ENCODE results near the gene FXYD6. TPM values are rescaled to one million over a fixed set of nuclear protein-coding genes. Genes with fewer than 3 reads are reported as not detected.

The FXYD6 gene
- polyA plus RNA-seq, 1 of the 3 experiments (the other 2 are of a cell fraction): 1.4 TPM

GRCh38 chr11:117903505-117904382, 27.3 kb upstream of the FXYD6 start:
- CTCF ChIA-PET: interaction anchor here (0.8 to 2.9 kb wide), 12 partner anchors 10 to 87 kb away, joined by 3 to 23 read pairs (median 4); partner anchors contain the start of gene FXYD6
- peaks cover 16% of the 10 kb centered on the region; the same call in 1 of the 2 replicates for H3K27me3 ChIP-seq (ENCODE audit: insufficient read depth)

GRCh38 chr11:117902001-117902845, 25.8 kb upstream of the FXYD6 start:
- H3F3A ChIP-seq (replicated peaks; ENCODE audit: insufficient read depth): no peaks in the 10 kb centered on the region
- CTCF ChIA-PET: interaction anchor here (0.9 to 2.9 kb wide), 5 partner anchors 27 to 59 kb away, joined by 3 to 23 read pairs (median 4); no protein-coding TSS in a partner anchor

More at GRCh38 chr11:117903505-117904382, 27.3 kb upstream of the FXYD6 start:
- TF ChIP-seq USF1 (IDR thresholded peaks at IDR 0.05; ENCODE audit: borderline replicate concordance, low read depth) (no peak), YY1 (IDR thresholded peaks at IDR 0.05; ENCODE audit: low read depth) (no peak), FOXJ3 (CRISPR knock-in tag; IDR thresholded peaks at IDR 0.05) (no peak), EZH2phosphoT487 (IDR thresholded peaks at IDR 0.05; ENCODE audit: borderline replicate concordance, low read depth) (no peak), FOXM1 (IDR thresholded peaks at IDR 0.05; ENCODE audit: low read depth) (no peak), GABPA (IDR thresholded peaks at IDR 0.05; ENCODE audit: low read depth) (no peak), MEF2A (IDR thresholded peaks at IDR 0.05; ENCODE audit: borderline replicate concordance, low read depth) (no peak), SIN3A (IDR thresholded peaks at IDR 0.05; ENCODE audit: borderline replicate concordance, low read depth, low read length) (no peak), RXRA (IDR thresholded peaks at IDR 0.05; ENCODE audit: borderline replicate concordance, low read depth) (no peak), CHD2 (IDR thresholded peaks at IDR 0.05; ENCODE audit: low read length, partially characterized antibody) (no peak), USF2 (IDR thresholded peaks at IDR 0.05; ENCODE audit: borderline replicate concordance, low read depth, low read length) (no peak)
- H3K9me2 ChIP-seq: no peaks in the 10 kb centered on the region
- H3K36me3 ChIP-seq (replicated peaks in 1 of 2; ENCODE audit: control insufficient read depth in 1 of 2, insufficient read depth in 2 of 2, low read length in 1 of 2): no peaks in the 10 kb centered on the region
- no peak overlapping the region for H3K4me3 ChIP-seq (ENCODE audit: low read depth in 2 of 2, low read length in 1 of 2)
- no peaks in the 10 kb centered on the region for H3F3A ChIP-seq (replicated peaks; ENCODE audit: insufficient read depth)
- H2AFZ ChIP-seq (ENCODE audit: low read depth): no peak overlapping the region
- POLR2A ChIA-PET: no interaction called here
- H3K27ac ChIP-seq (ENCODE audit: low read depth in 2 of 2, low read length in 1 of 2): no peak overlapping the region
- H3K4me2 ChIP-seq: no peak overlapping the region
- no peaks in the 10 kb centered on the region for H3K79me2 ChIP-seq (ENCODE audit: insufficient read depth)
- no peak for DNase-seq
- no peaks in the 10 kb centered on the region for H4K20me1 ChIP-seq (ENCODE audit: insufficient read depth)
- H3K9ac ChIP-seq: no peak overlapping the region
- no peaks in the 10 kb centered on the region for H3K9me3 ChIP-seq
- H3K4me1 ChIP-seq (ENCODE audit: control insufficient read depth in 1 of 2, insufficient read depth in 2 of 2, low read depth in 1 of 2, low read length in 1 of 2): peaks cover 5 to 13% of the 10 kb centered on the region in 2 experiments; a peak in 2 of 4 replicates
- 32% methylated on average over 11 of the region's 14 CpGs for WGBS (ENCODE audit: low lambda C conversion rate)

More at GRCh38 chr11:117902001-117902845, 25.8 kb upstream of the FXYD6 start:
- POLR2A ChIA-PET: no interaction called here
- peaks cover 16% of the 10 kb centered on the region; the same call in 1 of the 2 replicates for H3K27me3 ChIP-seq (ENCODE audit: insufficient read depth)
- H4K20me1 ChIP-seq (ENCODE audit: insufficient read depth): no peaks in the 10 kb centered on the region
- H3K4me2 ChIP-seq: no peak overlapping the region
- no peaks in the 10 kb centered on the region for H3K9me2 ChIP-seq
- no peak overlapping the region for H3K4me3 ChIP-seq (ENCODE audit: low read depth in 2 of 2, low read length in 1 of 2)
- H2AFZ ChIP-seq (ENCODE audit: low read depth): no peak overlapping the region
- TF ChIP-seq SMC3 (IDR thresholded peaks at IDR 0.05; ENCODE audit: low read depth, low read length): no peak
- peaks cover 0 to 1% of the 10 kb centered on the region in 2 experiments; a peak in 1 of 4 replicates for H3K4me1 ChIP-seq (ENCODE audit: control insufficient read depth in 1 of 2, insufficient read depth in 2 of 2, low read depth in 1 of 2, low read length in 1 of 2)
- H3K36me3 ChIP-seq (replicated peaks in 1 of 2; ENCODE audit: control insufficient read depth in 1 of 2, insufficient read depth in 2 of 2, low read length in 1 of 2): no peaks in the 10 kb centered on the region
- H3K9me3 ChIP-seq: no peaks in the 10 kb centered on the region
- H3K9ac ChIP-seq: no peak overlapping the region
- WGBS (ENCODE audit: low lambda C conversion rate): 56% methylated on average over 13 of the region's 13 CpGs
- no peaks in the 10 kb centered on the region for H3K79me2 ChIP-seq (ENCODE audit: insufficient read depth)
- DNase-seq: no peak
- no peak overlapping the region for H3K27ac ChIP-seq (ENCODE audit: low read depth in 2 of 2, low read length in 1 of 2)
